Colonic mucosa (tissue), 4 donors: ENCODE data around the gene TIAM1. TPM values are rescaled to one million over a fixed set of nuclear protein-coding genes. Genes with fewer than 3 reads are reported as not detected.

Experiments used
- DNase-seq: peaks from one replicate; pipeline ENCODE4 v3.0.0-alpha.2; 2020
- H3K27ac ChIP-seq: fragments of 200-600 bp; one replicate; pipeline ENCODE4 v1.8.0; 2021
- H3K27me3 ChIP-seq: fragments of 200-600 bp; one replicate; pipeline ENCODE4 v1.8.0; 2021
- H3K36me3 ChIP-seq: fragments of 200-600 bp; one replicate; pipeline ENCODE4 v1.8.0; 2021
- H3K4me1 ChIP-seq: fragments of 200-600 bp; one replicate; pipeline ENCODE4 v1.8.0; 2021; ENCODE audit warnings: mild to moderate bottlenecking
- H3K4me3 ChIP-seq: fragments of 200-600 bp; one replicate; pipeline ENCODE4 v1.8.0; 2021
- H3K9ac ChIP-seq, 2 donors: one replicate each; pipeline ENCODE4 v1.7.0; 2013; ENCODE audit warnings: control low read depth in 2 of 2, low read depth in 2 of 2, low read length in 2 of 2
- H3K9me3 ChIP-seq: fragments of 200-600 bp; one replicate; pipeline ENCODE4 v1.8.0; 2021
- intact Hi-C: fragments of 100-400 bp; cut with DNase I; formaldehyde crosslinking; loops from one replicate; pipeline ENCODE4 v1.14.1; 2022
- total RNA-seq, 2 donors: library from RNA; stranded (reverse); fragmentation: NEBNext Ultra II Directional in 1 of 2; extraction: Animal tissue kit (Norgen Biotek cat#: 25700) in 1 of 2; gene quantifications; one replicate each; pipeline ENCODE4 v1.2.1, GENCODE V29; 2021
- TF ChIP-seq, protein P1 (sequence below): fragments of 200-600 bp; IDR thresholded peaks from one replicate; pipeline ENCODE4 v1.8.0; 2022; ENCODE audit warnings: antibody characterized with exemption, mild to moderate bottlenecking
- donor health status: healthy.
- donor health status: DM: no; HTN: no; CAD: no.
- donor health status: DM: no; HTN: no; CAD: no.

TIAM1 gene
- total RNA-seq, 2 donors from 2014 or later: 5.7 to 5.8 TPM

DNA sequence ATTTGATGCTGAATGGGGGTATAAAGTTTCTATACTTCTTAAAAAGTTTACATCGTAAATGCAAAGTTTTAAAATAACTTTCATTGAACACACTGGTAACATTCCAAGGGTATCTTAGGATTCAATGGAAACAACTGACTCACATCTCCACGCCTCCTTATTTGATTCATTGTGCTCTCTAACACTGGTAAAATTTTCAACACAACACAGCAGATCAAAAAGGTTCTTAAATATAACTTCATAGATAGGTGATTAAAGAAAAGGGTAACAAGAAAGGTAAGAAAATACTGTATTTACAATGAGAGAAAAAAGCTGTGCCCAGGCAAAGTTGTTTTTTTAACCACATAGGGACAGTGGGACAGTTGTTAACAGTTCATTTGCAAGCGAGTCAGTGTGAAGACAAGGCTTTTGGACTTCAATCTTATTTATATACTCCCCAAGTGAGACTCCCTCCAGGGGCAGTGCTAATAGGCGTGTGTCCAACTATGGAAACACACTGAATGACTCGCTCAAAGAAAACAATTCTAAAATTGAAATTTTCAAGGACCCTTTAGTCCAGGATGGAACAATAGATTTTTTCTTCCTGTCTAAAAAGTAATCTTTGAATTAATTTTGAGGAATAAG lies 140.5 kb downstream of the TIAM1 start:
- no peaks in the 10 kb centered on the region for H3K4me1 ChIP-seq
- no peaks in the 10 kb centered on the region for H3K9me3 ChIP-seq
- no peaks in the 10 kb centered on the region for H3K27me3 ChIP-seq
- intact Hi-C loops: no loop called here
- TF ChIP-seq, protein P1, sequence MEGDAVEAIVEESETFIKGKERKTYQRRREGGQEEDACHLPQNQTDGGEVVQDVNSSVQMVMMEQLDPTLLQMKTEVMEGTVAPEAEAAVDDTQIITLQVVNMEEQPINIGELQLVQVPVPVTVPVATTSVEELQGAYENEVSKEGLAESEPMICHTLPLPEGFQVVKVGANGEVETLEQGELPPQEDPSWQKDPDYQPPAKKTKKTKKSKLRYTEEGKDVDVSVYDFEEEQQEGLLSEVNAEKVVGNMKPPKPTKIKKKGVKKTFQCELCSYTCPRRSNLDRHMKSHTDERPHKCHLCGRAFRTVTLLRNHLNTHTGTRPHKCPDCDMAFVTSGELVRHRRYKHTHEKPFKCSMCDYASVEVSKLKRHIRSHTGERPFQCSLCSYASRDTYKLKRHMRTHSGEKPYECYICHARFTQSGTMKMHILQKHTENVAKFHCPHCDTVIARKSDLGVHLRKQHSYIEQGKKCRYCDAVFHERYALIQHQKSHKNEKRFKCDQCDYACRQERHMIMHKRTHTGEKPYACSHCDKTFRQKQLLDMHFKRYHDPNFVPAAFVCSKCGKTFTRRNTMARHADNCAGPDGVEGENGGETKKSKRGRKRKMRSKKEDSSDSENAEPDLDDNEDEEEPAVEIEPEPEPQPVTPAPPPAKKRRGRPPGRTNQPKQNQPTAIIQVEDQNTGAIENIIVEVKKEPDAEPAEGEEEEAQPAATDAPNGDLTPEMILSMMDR: no peak
- DNase-seq: no peak
- H3K27ac ChIP-seq: no peak overlapping the region
- no peaks in the 10 kb centered on the region for H3K36me3 ChIP-seq
- no peak overlapping the region for H3K4me3 ChIP-seq
- H3K9ac ChIP-seq: no peak overlapping the region

DNA sequence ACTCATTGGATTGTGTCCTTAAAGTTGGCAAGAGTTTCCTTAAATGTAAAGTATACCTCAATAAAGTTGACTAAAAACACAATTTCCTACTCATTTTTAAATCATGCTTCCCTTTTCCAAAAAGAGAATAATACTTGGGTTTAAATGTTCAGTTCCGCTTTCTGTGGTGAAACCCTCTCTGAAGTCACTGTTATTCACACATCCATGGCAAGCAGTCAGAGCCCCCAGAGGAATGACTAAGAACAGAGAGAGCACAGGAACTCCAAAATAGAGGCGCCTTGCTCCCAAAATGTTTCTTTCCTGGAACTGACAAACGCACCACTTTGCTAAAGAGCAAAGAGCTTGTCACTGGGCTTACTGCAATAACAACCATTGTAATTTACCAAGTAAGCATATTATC lies 142.5 kb downstream of the TIAM1 start:
- Histone ChIP-seq H3K27ac (no peak overlapping the region), H3K27me3 (no peaks in the 10 kb centered on the region), H3K4me3 (no peak overlapping the region), H3K4me1 (no peaks in the 10 kb centered on the region), H3K36me3 (no peaks in the 10 kb centered on the region), H3K9ac (no peak overlapping the region), H3K9me3 (no peaks in the 10 kb centered on the region)
- DNase-seq: no peak
- intact Hi-C loops: no loop called here
- TF ChIP-seq, protein P1: no peak

DNA sequence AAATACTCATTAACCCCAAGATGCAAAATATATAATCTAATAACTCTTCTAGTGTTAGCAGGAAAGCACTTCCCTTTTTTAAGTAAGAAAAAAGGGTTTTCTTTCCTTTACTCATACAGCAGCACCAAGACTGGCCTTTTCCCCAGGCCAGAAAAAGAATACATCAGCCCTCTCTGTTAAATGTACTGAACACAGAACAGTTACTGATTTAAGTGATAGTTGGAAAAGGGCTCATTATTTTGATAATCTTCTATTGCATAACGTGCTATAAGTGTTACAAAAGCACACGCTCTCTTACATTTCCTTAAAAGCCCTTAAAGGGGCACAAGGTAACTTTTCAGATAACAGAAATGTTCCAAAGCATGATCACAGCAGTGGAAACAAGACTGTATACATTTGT lies 142.9 kb downstream of the TIAM1 start:
- no peak for DNase-seq
- Histone ChIP-seq H3K4me3 (no peak overlapping the region), H3K9me3 (no peaks in the 10 kb centered on the region), H3K36me3 (no peaks in the 10 kb centered on the region), H3K27ac (no peak overlapping the region), H3K9ac (no peak overlapping the region), H3K4me1 (no peaks in the 10 kb centered on the region), H3K27me3 (no peaks in the 10 kb centered on the region)
- TF ChIP-seq, protein P1: no peak
- intact Hi-C loops: no loop called here

DNA sequence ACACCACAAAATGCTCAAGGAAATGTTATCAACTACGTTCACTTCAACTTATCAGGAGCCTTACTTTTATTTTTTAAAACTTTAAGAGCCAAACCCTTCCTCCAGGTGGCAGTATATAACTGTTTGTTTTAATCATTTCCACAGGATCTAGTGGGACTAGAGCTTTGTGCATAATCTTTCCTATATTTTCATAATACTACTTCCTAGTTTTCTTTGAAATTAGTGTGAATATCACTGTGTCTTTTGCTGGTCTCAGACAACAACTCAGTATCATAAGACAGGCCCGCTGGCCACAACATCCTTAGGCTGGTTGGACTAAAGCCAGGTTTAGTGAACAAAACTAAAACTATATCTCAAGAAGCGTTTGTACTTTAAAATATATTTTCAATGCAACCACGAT lies 145.5 kb downstream of the TIAM1 start:
- H3K4me3 ChIP-seq: no peak overlapping the region
- no peaks in the 10 kb centered on the region for H3K36me3 ChIP-seq
- no peaks in the 10 kb centered on the region for H3K4me1 ChIP-seq
- DNase-seq: no peak
- intact Hi-C loops: loop anchor here (2.0 to 5.0 kb wide), 2 partner anchors 382 to 404 kb away; no protein-coding TSS in a partner anchor
- H3K9me3 ChIP-seq: no peaks in the 10 kb centered on the region
- no peaks in the 10 kb centered on the region for H3K27me3 ChIP-seq
- H3K9ac ChIP-seq: no peak overlapping the region
- no peak overlapping the region for H3K27ac ChIP-seq
- TF ChIP-seq, protein P1: peak; percentile 40

DNA sequence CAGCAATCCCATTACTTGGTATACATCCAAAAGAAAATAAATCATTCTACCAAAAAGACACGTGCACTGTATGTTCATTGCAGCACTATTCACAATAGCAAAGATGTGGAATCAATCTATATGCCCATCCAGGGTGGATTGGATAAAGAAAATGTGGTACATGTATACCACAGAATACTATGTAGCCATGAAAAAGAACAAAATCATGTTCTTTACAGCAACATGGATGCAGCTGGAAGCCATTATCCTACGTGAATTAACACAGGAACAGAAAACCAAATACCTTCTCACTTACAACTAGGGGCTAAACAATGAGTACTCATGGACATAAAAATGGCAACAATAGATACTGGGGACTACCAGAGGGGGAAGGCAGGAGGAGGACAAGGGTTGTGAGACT lies 147.3 kb downstream of the TIAM1 start:
- TF ChIP-seq, protein P1: no peak
- H3K9ac ChIP-seq: no peak overlapping the region
- no peaks in the 10 kb centered on the region for H3K36me3 ChIP-seq
- H3K4me3 ChIP-seq: no peak overlapping the region
- H3K27me3 ChIP-seq: no peaks in the 10 kb centered on the region
- no peaks in the 10 kb centered on the region for H3K9me3 ChIP-seq
- H3K4me1 ChIP-seq: no peaks in the 10 kb centered on the region
- no peak overlapping the region for H3K27ac ChIP-seq
- intact Hi-C loops: loop anchor here (5.0 kb wide), 1 partner anchor 406 kb away; no protein-coding TSS in a partner anchor
- no peak for DNase-seq
